GM12878 (cell line): ENCODE measurements around the gene ZFP36. TPM values are rescaled to one million over a fixed set of nuclear protein-coding genes. Genes with fewer than 3 reads are reported as not detected.

ENCODE experiments used
- ATAC-seq: fragments of 200-7000 bp; cut with Tn5 transposase; 3 replicates; pipeline ENCODE4 v1.9.1; 2020; ENCODE audit warnings: mild to moderate bottlenecking, moderate library complexity
- BruUV-seq: library from RNA; stranded (reverse); fragments of 400-500 nt; replicated peaks from 2 replicates; lab custom pipeline; 2021; lab: Mats Ljungman, UMichigan
- CTCF ChIA-PET: fragments of 300-600 bp; sonication (Branson Sonifier 250); formaldehyde crosslinking; extraction: SDS; loops from one replicate; lab custom pipeline; 2021; ENCODE audit warnings: inconsistent platforms; lab: Yijun Ruan, JAX
- POLR2A ChIA-PET: fragments of 350-600 bp; formaldehyde crosslinking; extraction: SDS; loops from one replicate; lab custom pipeline; 2021; ENCODE audit warnings: inconsistent platforms; lab: Charles Lee
- RAD21 ChIA-PET: fragments of 300-600 bp; sonication (Branson Sonifier 250); formaldehyde crosslinking; loops from one replicate; lab custom pipeline; 2023; ENCODE audit warnings: antibody characterized with exemption; ENCODE audit not compliant: unreplicated experiment; lab: Charles Lee
- SMC1A ChIA-PET: fragments of 300-600 bp; sonication (Branson Sonifier 250); formaldehyde crosslinking; loops from one replicate; lab custom pipeline; 2023; ENCODE audit not compliant: unreplicated experiment, uncharacterized antibody; lab: Charles Lee
- DNase-seq: peaks from one replicate; pipeline ENCODE4 v3.0.0-alpha.2; 2011; ENCODE audit warnings: low read depth, low spot score
- FAIRE-seq: peaks from 3 replicates; lab custom pipeline; 2011; peaks lifted over from hg19 to GRCh38; lab: Jason Lieb, UNC
- H2AFZ ChIP-seq: 2 replicates; pipeline ENCODE4 v1.6.0; 2011; ENCODE audit warnings: low read depth, low read length, control low read depth; ENCODE audit not compliant: control insufficient read depth
- H3K27ac ChIP-seq: 2 replicates; pipeline ENCODE4 v1.5.1; 2011; ENCODE audit warnings: control low read depth; ENCODE audit not compliant: control insufficient read depth, insufficient read depth
- H3K27me3 ChIP-seq, 2 experiments: replicated peaks in 1 of 2; 2 replicates each; pipeline versions ENCODE4 v1.6.0 to v1.6.1; 2011; ENCODE audit warnings: low read length in 1 of 2; ENCODE audit not compliant: control insufficient read depth in 2 of 2, insufficient read depth in 2 of 2
- H3K36me3 ChIP-seq, 2 experiments: 2 replicates each; pipeline ENCODE4 v1.5.1; 2011; ENCODE audit warnings: low read length in 1 of 2; ENCODE audit not compliant: control insufficient read depth in 2 of 2, insufficient read depth in 2 of 2
- H3K4me1 ChIP-seq: 2 replicates; pipeline ENCODE4 v1.6.1; 2011; ENCODE audit warnings: mild to moderate bottlenecking, low read length, moderate library complexity, mixed read lengths; ENCODE audit not compliant: control insufficient read depth, insufficient read depth
- H3K4me2 ChIP-seq: 2 replicates; pipeline ENCODE4 v1.6.0; 2011; ENCODE audit warnings: control low read depth; ENCODE audit not compliant: control insufficient read depth, insufficient read depth
- H3K4me3 ChIP-seq: fragments of 200-600 bp; sonication (generic); 2 replicates; pipeline ENCODE4 v1.5.1; 2016
- H3K79me2 ChIP-seq: 2 replicates; pipeline ENCODE4 v1.6.0; 2011; ENCODE audit warnings: low read length; ENCODE audit not compliant: control insufficient read depth, insufficient read depth
- H3K9ac ChIP-seq: 2 replicates; pipeline ENCODE4 v1.8.0; 2011; ENCODE audit warnings: low read length, control low read depth, mixed read lengths; ENCODE audit not compliant: control insufficient read depth, insufficient read depth
- H3K9me3 ChIP-seq: replicated peaks from 3 replicates; pipeline ENCODE4 v1.5.1; 2011; ENCODE audit warnings: mild to moderate bottlenecking, low read length; ENCODE audit not compliant: control insufficient read depth, insufficient read depth
- H4K20me1 ChIP-seq: 2 replicates; pipeline ENCODE4 v1.6.0; 2011; ENCODE audit not compliant: control insufficient read depth, insufficient read depth
- BCL3 ChIP-seq: IDR thresholded peaks from 2 replicates; pipeline ENCODE4 v1.6.1; 2011; ENCODE audit warnings: borderline replicate concordance, low read depth, mild to moderate bottlenecking, moderate library complexity, low read length; ENCODE audit not compliant: insufficient read depth, poor library complexity, severe bottlenecking
- ESRRA ChIP-seq: IDR thresholded peaks from 2 replicates; pipeline ENCODE4 v1.6.1; 2012; ENCODE audit warnings: mild to moderate bottlenecking, low read length, improper control_type of control experiment
- GATAD2B ChIP-seq: fragments of 450-650 bp; conservative IDR thresholded peaks from 2 replicates; pipeline ENCODE4 v1.6.1; 2017; ENCODE audit warnings: low read depth, mild to moderate bottlenecking, moderate library complexity
- MTA3 ChIP-seq: IDR thresholded peaks from 2 replicates; pipeline ENCODE4 v1.6.1; 2012; ENCODE audit warnings: low read length, inconsistent platforms, borderline replicate concordance
- POLR2A ChIP-seq: IDR thresholded peaks from 2 replicates; pipeline ENCODE4 v1.6.1; 2011; ENCODE audit warnings: low read depth, mild to moderate bottlenecking, low read length
- ZSCAN29 ChIP-seq: fragments of 450-650 bp; IDR thresholded peaks from 2 replicates; pipeline ENCODE4 v1.6.1; 2017; ENCODE audit warnings: mild to moderate bottlenecking, moderate library complexity
- WGBS: methylation state at CpG from one replicate; pipeline ENCODE4 v1.1.6; 2016; ENCODE audit warnings: low lambda C conversion rate; ENCODE audit not compliant: insufficient replicate concordance, insufficient coverage; ENCODE audit errors: missing lambda C conversion rate; 5-methylcytosine and 5-hydroxymethylcytosine counted together
- in situ Hi-C: fragments of 300-500 bp; cut with MboI; formaldehyde crosslinking; loops from 9 replicates; pipeline ENCODE4 v1.14.3; 2018; ENCODE audit warnings: mixed read lengths
- intact Hi-C: fragments of 100-400 bp; cut with micrococcal nuclease; formaldehyde crosslinking; loops from one replicate; pipeline ENCODE4 v1.14.2; 2022; ENCODE audit not compliant: unreplicated experiment
- polyA plus RNA-seq, 11 experiments: library from polyadenylated mRNA; depleted of rRNA in 4 of 11; unstranded in 6 of 11; stranded (reverse) in 5 of 11; fragments of >200 nt; fragmentation: Nextera tagmentation in 4 of 11; fragmentation: Illumina TruSeq in 1 of 11; extraction: Ambion mirVana in 4 of 11; extraction: Trizol in 1 of 11; gene quantifications; 1 replicate in 1 of 11; 2 replicates in 10 of 11; pipeline versions ENCODE4 v1.2.1 to v1.2.3, GENCODE V29; 2011 to 2016; ENCODE audit warnings: inconsistent platforms in 2 of 11, missing spikeins in 2 of 11, low read depth in 1 of 11
- total RNA-seq, 4 experiments: library from RNA; depleted of rRNA in 3 of 4; stranded (reverse); fragments of >200 nt in 3 of 4; fragmentation: Illumina TruSeq in 1 of 4; extraction: Trizol in 1 of 4; gene quantifications; 2 replicates each; pipeline versions ENCODE4 v1.2.1 to v1.2.3, GENCODE V29; 2013 to 2021
- TF ChIP-seq, protein P1 (sequence below): fragments of 450-650 bp; IDR thresholded peaks from 2 replicates; pipeline ENCODE4 v1.6.1; 2016; ENCODE audit warnings: mild to moderate bottlenecking
- TF ChIP-seq, protein P2 (sequence below): fragments of 450-650 bp; formaldehyde crosslinking; IDR thresholded peaks from 2 replicates; pipeline ENCODE4 v1.4.0; 2020; ENCODE audit warnings: mild to moderate bottlenecking, moderate library complexity

The ZFP36 gene
- total and polyA plus RNA-seq, 10 of the 15 experiments (the other 5 are each of a cell fraction or from before 2014, with no cell fraction given) = 5.3 to 55.0 (median 18.1) TPM

- H3K9ac ChIP-seq = no peak overlapping the region
- FAIRE-seq (no peak), DNase-seq (no peak), ATAC-seq (no peak)
- CTCF ChIA-PET = no interaction called here
- H4K20me1 ChIP-seq = no peaks in the 10 kb centered on the region
- H3K27me3 ChIP-seq = no peaks in the 10 kb centered on the region
- no peak overlapping the region for H3K4me3 ChIP-seq
- no peak overlapping the region for H3K4me2 ChIP-seq
- SMC1A ChIA-PET = interaction anchor here (0.8 kb wide), 1 partner anchor 148 kb away, joined by 3 read pairs; no protein-coding TSS in a partner anchor
- peaks cover 7% of the 10 kb centered on the region for H3K4me1 ChIP-seq
- in situ Hi-C loops = no loop called here
- no peaks in the 10 kb centered on the region for H3K9me3 ChIP-seq
- peaks cover 13% of the 10 kb centered on the region for H3K79me2 ChIP-seq
- RAD21 ChIA-PET = no interaction called here
- no TSS peak for BruUV-seq
- peaks cover 5 to 21% of the 10 kb centered on the region in 2 experiments for H3K36me3 ChIP-seq
- WGBS = 86% methylated on average over 20 of the region's 20 CpGs
- H3K27ac ChIP-seq = no peak overlapping the region
- TF ChIP-seq ZSCAN29 (no peak), BCL3 (no peak), POLR2A (peak; percentile 36; the same call in 1 of the 2 replicates)
- H2AFZ ChIP-seq = no peak overlapping the region
- intact Hi-C loops = no loop called here
- POLR2A ChIA-PET = no interaction called here
These were observed 20.8 kb upstream of the ZFP36 start for GRCh38 chr19:39385629-39386411.

DNA sequence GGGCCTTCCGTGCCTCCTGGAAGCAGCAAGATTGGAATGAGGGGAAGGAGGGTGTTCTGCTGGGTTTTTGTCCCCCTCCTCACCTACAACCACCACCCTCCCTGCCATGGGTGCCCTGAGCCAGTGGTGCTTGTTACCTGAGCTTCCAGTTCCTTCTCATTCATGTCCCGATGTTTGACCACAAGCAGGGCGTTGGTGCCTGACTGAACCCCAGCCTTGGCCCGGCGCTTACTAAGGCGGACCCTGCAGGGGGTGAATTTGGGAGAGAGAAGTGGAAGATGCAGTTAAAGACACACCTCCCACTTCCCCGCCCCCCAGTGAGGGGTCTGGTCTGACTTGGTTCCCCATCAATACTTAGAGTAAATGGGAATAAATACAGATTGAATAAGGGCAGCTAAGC lies 20.1 kb upstream of the ZFP36 start:
- no peak overlapping the region for H3K9ac ChIP-seq
- no peaks in the 10 kb centered on the region for H3K9me3 ChIP-seq
- in situ Hi-C loops (no loop called here), intact Hi-C loops (no loop called here)
- FAIRE-seq = no peak
- ChIA-PET RAD21 (no interaction called here), CTCF (no interaction called here), POLR2A (no interaction called here), SMC1A (interaction anchor here (0.8 kb wide), 1 partner anchor 147 kb away, joined by 3 read pairs; no protein-coding TSS in a partner anchor)
- H4K20me1 ChIP-seq = no peaks in the 10 kb centered on the region
- peaks cover 7% of the 10 kb centered on the region for H3K4me1 ChIP-seq
- 97% methylated on average over 7 of the region's 7 CpGs for WGBS
- TF ChIP-seq MTA3 (no peak), ESRRA (no peak), GATAD2B (no peak)
- TF ChIP-seq, protein P1, sequence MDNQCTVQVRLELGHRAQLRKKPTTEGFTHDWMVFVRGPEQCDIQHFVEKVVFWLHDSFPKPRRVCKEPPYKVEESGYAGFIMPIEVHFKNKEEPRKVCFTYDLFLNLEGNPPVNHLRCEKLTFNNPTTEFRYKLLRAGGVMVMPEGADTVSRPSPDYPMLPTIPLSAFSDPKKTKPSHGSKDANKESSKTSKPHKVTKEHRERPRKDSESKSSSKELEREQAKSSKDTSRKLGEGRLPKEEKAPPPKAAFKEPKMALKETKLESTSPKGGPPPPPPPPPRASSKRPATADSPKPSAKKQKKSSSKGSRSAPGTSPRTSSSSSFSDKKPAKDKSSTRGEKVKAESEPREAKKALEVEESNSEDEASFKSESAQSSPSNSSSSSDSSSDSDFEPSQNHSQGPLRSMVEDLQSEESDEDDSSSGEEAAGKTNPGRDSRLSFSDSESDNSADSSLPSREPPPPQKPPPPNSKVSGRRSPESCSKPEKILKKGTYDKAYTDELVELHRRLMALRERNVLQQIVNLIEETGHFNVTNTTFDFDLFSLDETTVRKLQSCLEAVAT = no peak
- TF ChIP-seq, protein P2, sequence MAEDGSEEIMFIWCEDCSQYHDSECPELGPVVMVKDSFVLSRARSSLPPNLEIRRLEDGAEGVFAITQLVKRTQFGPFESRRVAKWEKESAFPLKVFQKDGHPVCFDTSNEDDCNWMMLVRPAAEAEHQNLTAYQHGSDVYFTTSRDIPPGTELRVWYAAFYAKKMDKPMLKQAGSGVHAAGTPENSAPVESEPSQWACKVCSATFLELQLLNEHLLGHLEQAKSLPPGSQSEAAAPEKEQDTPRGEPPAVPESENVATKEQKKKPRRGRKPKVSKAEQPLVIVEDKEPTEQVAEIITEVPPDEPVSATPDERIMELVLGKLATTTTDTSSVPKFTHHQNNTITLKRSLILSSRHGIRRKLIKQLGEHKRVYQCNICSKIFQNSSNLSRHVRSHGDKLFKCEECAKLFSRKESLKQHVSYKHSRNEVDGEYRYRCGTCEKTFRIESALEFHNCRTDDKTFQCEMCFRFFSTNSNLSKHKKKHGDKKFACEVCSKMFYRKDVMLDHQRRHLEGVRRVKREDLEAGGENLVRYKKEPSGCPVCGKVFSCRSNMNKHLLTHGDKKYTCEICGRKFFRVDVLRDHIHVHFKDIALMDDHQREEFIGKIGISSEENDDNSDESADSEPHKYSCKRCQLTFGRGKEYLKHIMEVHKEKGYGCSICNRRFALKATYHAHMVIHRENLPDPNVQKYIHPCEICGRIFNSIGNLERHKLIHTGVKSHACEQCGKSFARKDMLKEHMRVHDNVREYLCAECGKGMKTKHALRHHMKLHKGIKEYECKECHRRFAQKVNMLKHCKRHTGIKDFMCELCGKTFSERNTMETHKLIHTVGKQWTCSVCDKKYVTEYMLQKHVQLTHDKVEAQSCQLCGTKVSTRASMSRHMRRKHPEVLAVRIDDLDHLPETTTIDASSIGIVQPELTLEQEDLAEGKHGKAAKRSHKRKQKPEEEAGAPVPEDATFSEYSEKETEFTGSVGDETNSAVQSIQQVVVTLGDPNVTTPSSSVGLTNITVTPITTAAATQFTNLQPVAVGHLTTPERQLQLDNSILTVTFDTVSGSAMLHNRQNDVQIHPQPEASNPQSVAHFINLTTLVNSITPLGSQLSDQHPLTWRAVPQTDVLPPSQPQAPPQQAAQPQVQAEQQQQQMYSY (CRISPR knock-in tag) = no peak
- H3K27ac ChIP-seq = no peak overlapping the region
- no peak overlapping the region for H2AFZ ChIP-seq
- ATAC-seq = no peak
- no peak for DNase-seq
- no peak overlapping the region for H3K4me2 ChIP-seq
- BruUV-seq = no TSS peak
- no peak overlapping the region for H3K4me3 ChIP-seq
- no peaks in the 10 kb centered on the region for H3K27me3 ChIP-seq
- peaks cover 16% of the 10 kb centered on the region for H3K79me2 ChIP-seq
- H3K36me3 ChIP-seq = peaks cover 5 to 21% of the 10 kb centered on the region in 2 experiments
